HG02885 (cell line): ENCODE results near the gene LDLR.
A peak's percentile ranks its signal among the peaks of the same experiment; 100 is the strongest.
"Not testable (repeated sequence)": the region's sequence is repeated elsewhere in the genome, so short reads cannot be mapped to it uniquely, and the experiment has no call there.

Experiments used
- ATAC-seq: cut with Tn5 transposase; IDR thresholded peaks from one replicate; pipeline ENCODE4 v1.9.1; 2021; ENCODE audit warnings: mild to moderate bottlenecking; ENCODE audit not compliant: unreplicated experiment, poor library complexity

LDLR gene

DNA sequence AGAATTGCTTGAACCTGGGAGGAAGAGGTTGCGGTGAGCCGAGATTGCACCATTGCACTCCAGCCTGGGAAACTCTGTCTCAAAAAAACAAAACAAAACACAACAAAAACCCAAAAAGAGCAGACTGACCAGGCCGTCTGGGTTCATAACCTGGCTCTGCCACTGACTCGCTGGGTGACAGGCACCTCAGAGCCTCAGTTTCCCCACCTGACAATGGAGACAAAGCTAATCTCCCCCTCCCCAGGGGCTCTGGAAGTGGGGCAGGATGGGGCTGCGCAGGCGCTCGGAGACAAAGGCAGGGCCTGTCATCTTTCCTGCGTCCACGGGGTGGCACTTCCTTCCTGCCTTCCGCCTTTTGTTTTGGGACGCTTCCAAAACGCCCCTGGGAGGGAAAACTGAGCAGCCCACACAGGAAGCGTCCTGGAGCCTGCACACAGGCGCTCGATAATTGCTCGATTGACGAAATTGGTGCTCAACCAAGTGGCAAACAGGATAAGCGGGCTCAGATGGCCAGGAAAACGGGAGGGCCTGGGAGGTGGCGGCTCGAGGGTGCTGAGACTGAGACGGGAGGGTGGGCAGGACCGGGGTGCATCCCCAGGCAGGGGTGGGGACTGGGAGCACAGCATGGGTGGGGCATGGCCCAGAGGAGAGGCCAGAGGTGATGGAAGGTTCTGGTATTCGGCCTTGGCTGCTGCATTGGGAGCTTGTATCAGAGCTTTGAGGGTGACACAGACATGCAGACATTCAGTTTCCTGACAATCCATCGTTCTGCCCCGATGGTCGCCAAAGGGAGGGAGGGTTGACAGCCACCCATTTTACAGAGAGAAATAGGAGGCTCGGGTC, 48.5 kb downstream of the LDLR start:
- ATAC-seq, result no peak

DNA sequence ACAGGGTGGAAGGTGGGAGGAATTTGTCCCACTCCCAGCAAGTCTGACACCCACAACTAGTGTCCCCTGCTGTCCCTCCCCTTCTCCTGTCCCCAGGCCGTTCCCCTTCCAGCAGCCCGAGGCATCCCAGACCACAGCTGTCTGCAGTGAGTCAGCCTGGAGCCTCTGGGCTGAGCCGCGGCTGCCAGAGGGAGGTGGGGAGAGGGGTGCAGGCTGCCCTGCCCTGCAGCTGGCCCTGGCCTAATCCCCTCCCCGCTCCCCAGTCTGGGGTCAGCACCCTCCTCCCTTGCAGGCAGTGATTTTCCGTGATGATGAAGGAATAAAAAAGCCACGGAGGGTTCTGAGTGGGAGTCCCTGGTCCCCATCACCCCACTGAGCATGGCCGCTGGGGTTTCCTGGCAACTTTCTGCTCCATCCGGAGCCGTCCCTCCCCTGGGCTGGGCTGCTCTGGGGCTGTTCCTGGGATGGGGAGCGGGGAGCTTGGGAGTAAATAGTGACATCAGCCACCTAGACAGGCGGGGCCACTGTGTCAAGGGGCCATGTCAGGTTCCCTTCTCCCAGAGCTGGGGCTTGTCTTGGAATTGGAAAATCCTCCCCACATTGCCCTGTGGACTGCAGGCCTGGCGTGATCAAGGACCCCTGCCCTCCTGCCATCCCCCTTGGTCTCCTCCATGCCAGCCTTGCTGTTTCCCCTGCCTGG, 49.5 kb downstream of the LDLR start:
- ATAC-seq, result no peak

- ATAC-seq, result not testable (repeated sequence)
Measured at GRCh38 chr19:11140023-11140538, 50.8 kb downstream of the LDLR start.

GRCh38 chr19:11140896-11141295, 51.6 kb downstream of the LDLR start:
- ATAC-seq, result no peak

DNA sequence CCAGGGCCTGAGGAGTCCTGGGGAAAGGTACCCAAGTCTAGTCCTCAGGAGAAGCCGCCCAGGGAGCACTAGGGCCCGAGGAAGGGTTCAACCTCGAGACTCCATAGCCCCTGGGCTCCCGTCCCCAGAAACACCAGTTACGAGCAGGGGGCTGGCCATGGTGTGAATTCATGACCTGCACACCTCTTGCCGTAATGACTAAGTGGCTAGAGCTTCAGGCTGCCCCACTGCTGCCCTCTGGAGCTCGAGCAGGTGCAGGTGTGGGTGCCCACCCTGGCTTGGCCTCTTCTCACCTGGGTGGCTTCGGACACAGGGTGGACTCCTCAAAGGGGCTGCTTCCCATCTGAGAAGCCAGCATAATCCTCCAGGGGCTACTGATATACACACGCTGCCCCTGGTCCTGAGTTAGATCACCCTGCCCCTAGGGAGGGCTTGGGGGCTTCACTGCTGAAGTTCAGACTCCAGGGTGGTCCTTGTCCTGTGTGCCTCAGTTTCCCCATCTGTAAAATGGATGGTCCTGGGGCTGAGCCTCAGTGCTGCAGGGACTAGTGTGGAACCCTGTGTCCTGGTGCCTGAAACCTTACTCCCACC, 52.8 kb downstream of the LDLR start:
- ATAC-seq, result no peak

GRCh38 chr19:11142528-11143171, 53.4 kb downstream of the LDLR start:
- ATAC-seq, result no peak

DNA sequence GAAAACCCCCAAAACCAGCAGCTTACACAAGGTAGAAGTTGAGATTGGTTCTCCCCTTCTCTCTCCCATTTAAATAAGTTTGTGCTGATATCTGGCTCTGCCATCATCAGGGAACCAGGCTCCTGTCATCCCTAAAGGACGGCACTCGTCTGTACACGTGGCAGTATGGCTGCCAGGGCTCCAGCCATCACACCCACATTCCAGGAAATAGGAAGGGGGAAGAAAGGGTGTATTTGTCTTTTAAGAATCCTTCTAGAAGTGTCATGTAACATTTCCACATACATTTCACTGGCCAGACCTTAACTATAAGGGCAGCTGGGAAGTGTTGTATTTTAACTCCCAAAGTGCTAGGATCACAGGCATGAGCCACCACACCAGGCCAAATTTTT, 56.3 kb downstream of the LDLR start:
- no peak for ATAC-seq

- ATAC-seq, result no peak
Measured at GRCh38 chr19:11148001-11148400, 58.7 kb downstream of the LDLR start.

GRCh38 chr19:11151181-11151580, 61.9 kb downstream of the LDLR start:
- ATAC-seq, result no peak

DNA sequence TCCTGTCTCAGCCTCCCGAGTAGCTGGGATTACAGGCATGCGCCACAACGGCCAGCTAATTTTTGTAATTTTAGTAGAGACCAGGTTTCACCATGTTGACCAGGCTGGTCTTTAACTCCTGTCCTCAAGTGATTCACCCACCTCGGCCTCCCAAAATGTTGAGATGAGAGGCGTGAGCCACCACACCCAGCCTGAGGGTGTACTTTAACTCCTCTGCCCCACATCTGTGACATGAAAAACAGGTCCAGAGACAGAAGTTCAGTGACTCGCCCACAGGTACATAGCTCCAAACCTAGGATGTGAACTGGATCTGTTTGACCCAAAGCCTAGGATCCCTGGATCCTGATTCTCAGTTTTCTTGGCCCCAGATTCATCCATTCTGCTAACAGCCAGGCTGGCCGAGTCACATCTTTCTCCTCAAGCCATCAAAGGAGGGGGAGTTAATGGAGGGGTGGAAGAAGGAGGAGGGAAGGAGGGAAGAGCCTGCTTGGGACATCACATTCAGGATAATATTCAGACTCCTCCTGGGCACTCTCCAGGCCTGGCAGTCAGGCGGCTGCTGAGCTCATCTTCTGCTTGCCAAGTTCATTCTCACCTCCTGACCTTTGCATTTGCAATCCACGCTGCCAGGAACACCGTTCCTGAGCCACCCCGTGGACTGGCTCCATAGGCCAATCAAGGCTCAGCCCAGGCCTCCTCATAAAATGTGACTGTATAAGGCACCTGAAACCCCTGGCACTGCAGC, 63.2 kb downstream of the LDLR start:
- no peak for ATAC-seq

- ATAC-seq, result no peak
Measured at GRCh38 chr19:11154683-11155047, 65.4 kb downstream of the LDLR start.

DNA sequence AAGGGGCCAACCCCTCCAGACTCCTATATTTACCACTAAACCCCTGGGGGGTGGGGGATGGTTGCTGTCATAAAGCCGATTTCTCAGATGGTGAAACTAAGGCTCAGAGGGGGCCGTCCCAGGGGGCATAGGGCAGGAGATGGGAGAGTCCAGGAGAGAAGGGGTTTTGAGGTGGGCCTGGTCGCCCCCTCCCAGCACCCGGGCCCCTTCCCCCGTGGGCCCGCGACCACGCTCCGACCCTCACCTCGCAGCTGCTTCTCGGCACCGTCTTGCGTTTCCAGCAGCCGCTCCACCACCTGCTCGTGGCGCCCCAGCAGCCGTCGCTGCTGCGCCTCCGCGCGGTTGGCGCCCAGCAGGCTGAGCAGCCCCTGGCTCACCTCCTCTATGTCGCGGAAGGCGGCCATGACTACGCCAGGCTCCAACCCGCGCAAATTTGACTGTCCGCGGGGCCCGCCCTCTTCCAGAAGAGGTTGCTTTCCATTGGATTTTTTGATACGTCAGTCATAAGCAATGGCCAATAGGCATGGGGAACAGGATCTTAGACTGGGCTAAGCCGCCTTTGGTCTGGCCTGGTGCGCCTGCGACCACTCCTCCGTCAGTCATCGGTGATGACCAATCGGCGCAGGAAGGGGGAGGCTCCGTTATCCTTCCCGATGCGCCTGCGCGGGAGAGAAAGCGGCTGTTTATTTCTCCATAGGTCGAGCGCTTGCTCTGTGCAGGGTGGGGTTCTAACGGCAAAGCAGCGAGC, 66.3 kb downstream of the LDLR start, which contains the start of gene SPC24:
Gene SPC24 (minus strand): TSS at position 410 of the 748 bp plus-strand sequence. CDS start 6 bp downstream, at position 404.
- peak; percentile 97 for ATAC-seq

DNA sequence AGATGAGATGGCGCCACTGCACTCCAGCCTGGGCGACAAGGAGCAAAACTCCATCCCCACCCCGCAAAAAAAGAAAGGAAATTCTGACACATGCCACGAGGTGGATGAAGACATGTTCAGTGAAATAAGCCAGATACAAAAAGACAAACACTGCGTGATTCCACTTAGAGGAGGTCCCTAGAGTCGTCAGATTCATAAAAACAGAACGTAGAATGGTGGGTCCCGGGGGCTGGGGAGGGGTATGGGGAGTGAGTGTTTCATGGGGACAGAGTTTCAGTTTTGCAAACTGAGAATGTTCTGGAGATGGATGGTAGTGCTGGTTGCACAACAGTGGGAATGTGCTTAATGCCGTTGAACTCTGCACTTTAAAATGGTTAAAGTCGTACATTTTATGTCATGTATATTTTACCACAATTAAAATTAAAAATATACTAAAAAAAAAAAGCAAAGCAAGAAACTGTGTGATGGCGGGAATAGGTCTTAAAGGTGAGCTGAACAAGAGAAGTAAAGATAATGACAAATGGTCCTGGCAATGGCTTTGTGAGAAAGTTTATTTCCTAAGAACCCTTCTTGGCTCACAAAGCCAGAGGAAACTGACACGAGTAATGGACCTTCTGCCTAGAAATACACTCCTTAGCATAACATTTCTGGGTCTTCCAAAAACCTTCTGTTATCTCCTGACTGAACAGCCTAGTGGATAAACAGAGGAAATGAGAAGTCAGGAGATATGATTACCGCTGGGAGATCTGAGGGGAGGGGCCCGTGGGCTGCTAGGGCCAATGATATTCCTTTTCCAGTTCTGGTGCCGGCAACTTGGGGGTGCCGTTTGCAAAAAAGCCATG, 70.6 kb downstream of the LDLR start:
- ATAC-seq, result no peak

DNA sequence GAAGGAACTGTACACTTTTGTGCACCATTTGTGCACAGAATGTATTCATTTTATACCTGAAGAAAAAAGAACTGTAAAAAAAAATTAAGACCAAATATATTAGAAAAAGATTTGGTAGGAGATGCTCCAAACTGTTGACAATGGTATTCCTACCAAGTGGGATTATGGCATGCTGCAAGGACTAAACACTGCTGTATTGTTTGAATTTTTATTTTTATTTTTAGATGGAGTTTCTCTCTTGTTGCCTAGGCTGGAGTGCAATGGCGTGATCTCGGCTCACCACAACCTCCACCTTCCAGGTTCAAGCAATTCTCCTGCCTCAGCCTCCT, 71.1 kb downstream of the LDLR start:
- ATAC-seq, result not testable (repeated sequence)

GRCh38 chr19:11164296-11164695, 75.0 kb downstream of the LDLR start:
- ATAC-seq, result no peak

DNA sequence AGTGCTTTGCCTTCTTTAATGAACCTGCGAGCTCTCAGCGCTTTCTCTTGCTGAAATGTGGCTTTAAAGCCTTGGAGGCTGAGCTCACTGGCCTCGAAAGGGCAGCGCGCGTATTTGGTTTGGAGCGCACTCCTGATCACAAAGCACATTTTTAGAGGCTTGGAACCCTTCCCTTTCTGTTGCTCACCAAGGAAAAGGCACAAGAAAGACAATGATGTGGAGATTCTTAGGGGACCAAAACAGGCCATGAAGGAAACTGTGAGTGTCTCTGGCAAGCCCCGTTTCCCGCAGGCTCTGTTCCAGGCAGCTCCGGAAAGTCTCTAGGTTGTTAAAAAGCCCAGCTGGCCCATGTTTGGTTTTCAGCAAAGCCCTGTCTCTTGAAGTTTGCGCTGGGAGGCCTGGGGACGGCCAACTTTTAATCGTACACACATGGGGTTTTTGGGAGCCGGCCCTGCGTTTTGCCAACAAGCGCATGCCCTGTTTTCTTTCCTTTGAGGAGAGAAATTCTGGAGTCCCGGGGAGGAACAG, 75.7 kb downstream of the LDLR start:
- no peak for ATAC-seq

GRCh38 chr19:11165486-11166030, 76.3 kb downstream of the LDLR start:
- no peak for ATAC-seq
